Keratinocyte (primary cell): ENCODE results near the gene NOL3. TPM values are rescaled to one million over a fixed set of nuclear protein-coding genes. Genes with fewer than 3 reads are reported as not detected.

Experiments used
- DNase-seq: peaks from one replicate; pipeline ENCODE4 v3.0.0-alpha.2; 2011; ENCODE audit warnings: low read depth, missing footprints, low spot score
- FAIRE-seq: peaks from 2 replicates; lab custom pipeline; 2011; peaks lifted over from hg19 to GRCh38; lab: Jason Lieb, UNC
- H2AFZ ChIP-seq: 2 replicates; pipeline ENCODE4 v1.6.0; 2012; ENCODE audit warnings: low read length, control low read depth, inconsistent platforms; ENCODE audit not compliant: control insufficient read depth
- H3K27ac ChIP-seq: 2 replicates; pipeline ENCODE4 v1.5.1; 2011; ENCODE audit warnings: low read length; ENCODE audit not compliant: control insufficient read depth, insufficient read depth
- H3K27me3 ChIP-seq: 3 replicates; pipeline ENCODE4 v1.6.0; 2011; ENCODE audit warnings: low read length; ENCODE audit not compliant: control insufficient read depth, insufficient read depth; ENCODE audit errors: extremely low read depth
- H3K36me3 ChIP-seq, 2 experiments: 2 replicates in 1 of 2; 3 replicates in 1 of 2; pipeline ENCODE4 v1.5.1; 2011; ENCODE audit warnings: low read length in 2 of 2, mild to moderate bottlenecking in 1 of 2; ENCODE audit not compliant: control insufficient read depth in 2 of 2, insufficient read depth in 2 of 2; ENCODE audit errors: extremely low read depth in 1 of 2
- H3K4me1 ChIP-seq: 3 replicates; pipeline ENCODE4 v1.5.1; 2011; ENCODE audit warnings: low read length; ENCODE audit not compliant: control insufficient read depth, insufficient read depth; ENCODE audit errors: extremely low read depth
- H3K4me2 ChIP-seq: 3 replicates; pipeline ENCODE4 v1.6.0; 2011; ENCODE audit warnings: low read depth, low read length; ENCODE audit not compliant: control insufficient read depth, insufficient read depth; ENCODE audit errors: extremely low read depth
- H3K4me3 ChIP-seq, 3 experiments: fragments of 200-600 bp in 1 of 3; sonication (generic) in 1 of 3; 2 replicates in 2 of 3; 3 replicates in 1 of 3; pipeline ENCODE4 v1.5.1; 2011 to 2016; ENCODE audit warnings: low read length in 3 of 3, mild to moderate bottlenecking in 3 of 3, control low read depth in 2 of 3, inconsistent platforms in 1 of 3, low read depth in 1 of 3, mixed read lengths in 1 of 3, mixed run types in 1 of 3, moderate library complexity in 1 of 3; ENCODE audit not compliant: control insufficient read depth in 2 of 3, insufficient read depth in 2 of 3; ENCODE audit errors: extremely low read depth in 1 of 3
- H3K79me2 ChIP-seq: 2 replicates; pipeline ENCODE4 v1.6.0; 2012; ENCODE audit warnings: low read length; ENCODE audit not compliant: control insufficient read depth, insufficient read depth
- H3K9ac ChIP-seq: 3 replicates; pipeline ENCODE4 v1.6.0; 2011; ENCODE audit warnings: low read length; ENCODE audit not compliant: control insufficient read depth, insufficient read depth; ENCODE audit errors: extremely low read depth
- H3K9me1 ChIP-seq: 3 replicates; pipeline ENCODE4 v1.6.0; 2011; ENCODE audit warnings: low read length; ENCODE audit not compliant: control insufficient read depth, insufficient read depth; ENCODE audit errors: extremely low read depth
- H3K9me3 ChIP-seq: 2 replicates; pipeline ENCODE4 v1.5.1; 2012; ENCODE audit warnings: low read depth, low read length; ENCODE audit not compliant: control insufficient read depth
- H4K20me1 ChIP-seq: 3 replicates; pipeline ENCODE4 v1.6.0; 2011; ENCODE audit warnings: low read length; ENCODE audit not compliant: control insufficient read depth, insufficient read depth; ENCODE audit errors: extremely low read depth
- CTCF ChIP-seq, 3 experiments: IDR thresholded peaks in 1 of 3; conservative IDR thresholded peaks in 1 of 3; optimal IDR thresholded peaks in 1 of 3; 2 replicates in 2 of 3; 3 replicates in 1 of 3; pipeline versions ENCODE3 to v1.5.1; 2011; ENCODE audit warnings: low read length in 3 of 3, mild to moderate bottlenecking in 3 of 3, moderate library complexity in 2 of 3, control low read depth in 1 of 3, inconsistent platforms in 1 of 3; ENCODE audit not compliant: insufficient read depth in 2 of 3; ENCODE audit errors: extremely low read depth in 1 of 3
- EZH2 ChIP-seq: IDR thresholded peaks from one replicate; pipeline ENCODE4 v1.6.1; 2012; ENCODE audit warnings: inconsistent platforms, mild to moderate bottlenecking, low read length, moderate library complexity
- dilution Hi-C: fragments of 300-500 bp; cut with MboI; formaldehyde crosslinking; loops from one replicate; pipeline ENCODE4 v1.7.0; 2020; ENCODE audit warnings: low sequenced_read_pairs; ENCODE audit not compliant: extremely low pct_ligation_motif_present
- polyA plus RNA-seq, 5 experiments: library from polyadenylated mRNA; depleted of rRNA in 3 of 5; stranded (reverse) in 3 of 5; stranded (forward) in 1 of 5; unstranded in 1 of 5; fragments of >200 nt; gene quantifications; 1 replicate in 1 of 5; 2 replicates in 3 of 5; 3 replicates in 1 of 5; pipeline versions ENCODE4 v1.2.1 to v1.2.3, GENCODE V29; 2011 to 2012; ENCODE audit warnings: missing spikeins in 2 of 5, low read depth in 1 of 5, low replicate concordance in 1 of 5

Gene NOL3
- polyA plus RNA-seq, 1 donor (not counting 4 experiments of a cell fraction or from before 2014, with no cell fraction given): 16.8 TPM

GRCh38 chr16:67163164-67163998, 7.0 kb upstream of the NOL3 start:
- H3K27me3 ChIP-seq: peaks cover 7% of the 10 kb centered on the region
- dilution Hi-C loops: no loop called here
- peaks cover 29% of the 10 kb centered on the region for H3K4me1 ChIP-seq

GRCh38 chr16:67163999-67164558, 6.3 kb upstream of the NOL3 start:
- H3K27ac ChIP-seq: no peak overlapping the region
- no peaks in the 10 kb centered on the region for H4K20me1 ChIP-seq
- DNase-seq (no peak), FAIRE-seq (no peak)
- peak overlapping the region; percentile 65 for H3K4me2 ChIP-seq
- H3K27me3 ChIP-seq: peaks cover 7% of the 10 kb centered on the region
- H3K9ac ChIP-seq: no peak overlapping the region
- H2AFZ ChIP-seq: no peak overlapping the region
- H3K79me2 ChIP-seq: no peaks in the 10 kb centered on the region
- H3K4me3 ChIP-seq: peak overlapping the region in 2 of 3 experiments; percentile 16 to 56
- H3K9me3 ChIP-seq: no peaks in the 10 kb centered on the region
- H3K4me1 ChIP-seq: peaks cover 22% of the 10 kb centered on the region
- dilution Hi-C loops: no loop called here
- no peaks in the 10 kb centered on the region for H3K9me1 ChIP-seq
- H3K36me3 ChIP-seq: no peaks in the 10 kb centered on the region
- TF ChIP-seq CTCF (optimal IDR thresholded peaks at IDR 0.05 in 1 of 3, IDR thresholded peaks at IDR 0.05 in 1 of 3, conservative IDR thresholded peaks at IDR 0.05 in 1 of 3; ENCODE audit: extremely low read depth in 1 of 3, insufficient read depth in 2 of 3, low read length in 3 of 3) (no peak), EZH2 (no peak)

More at GRCh38 chr16:67163164-67163998, 7.0 kb upstream of the NOL3 start:
- no peaks in the 10 kb centered on the region for H3K36me3 ChIP-seq
- H3K4me2 ChIP-seq: peak overlapping the region; percentile 65
- no peaks in the 10 kb centered on the region for H4K20me1 ChIP-seq
- DNase-seq (no peak), FAIRE-seq (no peak)
- H3K9me1 ChIP-seq: no peaks in the 10 kb centered on the region
- H3K9ac ChIP-seq: no peak overlapping the region
- no peak overlapping the region for H3K27ac ChIP-seq
- peak overlapping the region in 2 of 3 experiments; percentile 16 to 56 for H3K4me3 ChIP-seq
- H3K79me2 ChIP-seq: no peaks in the 10 kb centered on the region
- no peak for TF ChIP-seq EZH2
- H2AFZ ChIP-seq: peak overlapping the region; percentile 36
- no peaks in the 10 kb centered on the region for H3K9me3 ChIP-seq
